ENCODE measurements around the gene ADGRF3.
"Not testable (repeated sequence)": the region's sequence is repeated elsewhere in the genome, so short reads cannot be mapped to it uniquely, and the experiment has no call there.

The ADGRF3 gene

GRCh38 chr2:26297061-26297460 lies 49.5 kb downstream of the ADGRF3 start:
- Mint-ChIP-seq H3K4me1 (ENCODE audit: low read depth) (no peaks in the 10 kb centered on the region), H3K4me3 (no peak overlapping the region), H3K27me3 (ENCODE audit: low read depth) (peaks cover 17% of the 10 kb centered on the region), H3K36me3 (ENCODE audit: low read depth) (no peaks in the 10 kb centered on the region), H3K9me3 (no peaks in the 10 kb centered on the region), H3K27ac (no peak overlapping the region)

- no peak overlapping the region for H3K4me3 Mint-ChIP-seq
- no peaks in the 10 kb centered on the region for H3K4me1 Mint-ChIP-seq (ENCODE audit: low read depth)
- H3K9me3 Mint-ChIP-seq = no peaks in the 10 kb centered on the region
- no peaks in the 10 kb centered on the region for H3K36me3 Mint-ChIP-seq (ENCODE audit: low read depth)
- H3K27ac Mint-ChIP-seq = no peak overlapping the region
- H3K27me3 Mint-ChIP-seq (ENCODE audit: low read depth) = peaks cover 14% of the 10 kb centered on the region
Observed at GRCh38 chr2:26295511-26295910, 51.1 kb downstream of the ADGRF3 start.

- Mint-ChIP-seq H3K4me3 (no peak overlapping the region), H3K36me3 (ENCODE audit: low read depth) (peaks cover 6% of the 10 kb centered on the region), H3K9me3 (no peaks in the 10 kb centered on the region), H3K27ac (no peak overlapping the region), H3K27me3 (ENCODE audit: low read depth) (peaks cover 14% of the 10 kb centered on the region), H3K4me1 (ENCODE audit: low read depth) (no peaks in the 10 kb centered on the region)
Observed at GRCh38 chr2:26292646-26293045, 53.9 kb downstream of the ADGRF3 start.

DNA sequence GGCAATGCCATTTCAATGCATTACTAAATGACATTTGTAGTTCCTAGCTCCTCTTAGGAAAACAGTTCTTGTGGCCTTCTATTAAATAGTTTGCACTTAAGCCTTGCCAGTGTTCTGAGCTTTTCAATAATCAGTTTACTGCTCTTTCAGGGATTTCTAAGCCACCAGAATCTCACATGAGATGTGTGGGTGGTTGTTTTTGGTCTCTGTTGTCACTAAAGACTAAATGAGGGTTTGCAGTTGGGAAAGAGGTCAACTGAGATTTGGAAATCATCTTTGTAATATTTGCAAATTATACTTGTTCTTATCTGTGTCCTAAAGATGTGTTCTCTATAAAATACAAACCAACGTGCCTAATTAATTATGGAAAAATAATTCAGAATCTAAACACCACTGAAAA lies 56.6 kb downstream of the ADGRF3 start:
- Mint-ChIP-seq H3K4me3 (no peak overlapping the region), H3K4me1 (ENCODE audit: low read depth) (no peaks in the 10 kb centered on the region), H3K27ac (no peak overlapping the region), H3K36me3 (ENCODE audit: low read depth) (peaks cover 13% of the 10 kb centered on the region), H3K9me3 (no peaks in the 10 kb centered on the region), H3K27me3 (ENCODE audit: low read depth) (peaks cover under 1% of the 10 kb centered on the region)

GRCh38 chr2:26285931-26286330 lies 60.7 kb downstream of the ADGRF3 start:
- Mint-ChIP-seq H3K9me3 (no peaks in the 10 kb centered on the region), H3K4me1 (ENCODE audit: low read depth) (no peaks in the 10 kb centered on the region), H3K27ac (no peak overlapping the region), H3K36me3 (ENCODE audit: low read depth) (peaks cover 32% of the 10 kb centered on the region), H3K4me3 (no peak overlapping the region), H3K27me3 (ENCODE audit: low read depth) (no peaks in the 10 kb centered on the region)

DNA sequence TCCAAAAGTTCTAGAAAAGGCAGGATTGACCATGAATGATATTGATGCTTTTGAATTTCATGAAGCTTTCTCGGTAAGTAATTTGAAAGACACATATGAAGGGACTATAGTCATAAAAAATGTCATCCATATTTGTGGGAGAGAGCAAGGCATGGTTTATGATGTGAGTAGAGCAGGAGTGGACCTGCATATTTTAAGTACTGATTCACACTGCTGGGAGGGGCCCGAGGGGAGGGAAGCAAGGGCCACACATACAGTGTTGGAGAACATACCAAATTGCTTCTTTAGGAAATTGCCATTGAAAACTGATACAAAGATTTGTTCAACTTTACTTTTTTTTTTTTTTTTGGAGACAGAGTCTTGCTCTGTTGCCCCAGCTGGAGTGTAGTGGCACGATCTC lies 62.5 kb downstream of the ADGRF3 start:
- no peaks in the 10 kb centered on the region for H3K27me3 Mint-ChIP-seq (ENCODE audit: low read depth)
- peaks cover 38% of the 10 kb centered on the region for H3K36me3 Mint-ChIP-seq (ENCODE audit: low read depth)
- no peaks in the 10 kb centered on the region for H3K4me1 Mint-ChIP-seq (ENCODE audit: low read depth)
- no peak overlapping the region for H3K4me3 Mint-ChIP-seq
- H3K9me3 Mint-ChIP-seq = no peaks in the 10 kb centered on the region
- no peak overlapping the region for H3K27ac Mint-ChIP-seq

GRCh38 chr2:26283606-26284005 lies 63.0 kb downstream of the ADGRF3 start:
- peaks cover 43% of the 10 kb centered on the region for H3K36me3 Mint-ChIP-seq (ENCODE audit: low read depth)
- no peaks in the 10 kb centered on the region for H3K27me3 Mint-ChIP-seq (ENCODE audit: low read depth)
- H3K4me3 Mint-ChIP-seq = no peak overlapping the region
- H3K9me3 Mint-ChIP-seq = no peaks in the 10 kb centered on the region
- no peaks in the 10 kb centered on the region for H3K4me1 Mint-ChIP-seq (ENCODE audit: low read depth)
- no peak overlapping the region for H3K27ac Mint-ChIP-seq

GRCh38 chr2:26281226-26281625 lies 65.4 kb downstream of the ADGRF3 start:
- Mint-ChIP-seq H3K27ac (no peak overlapping the region), H3K4me3 (no peak overlapping the region), H3K27me3 (ENCODE audit: low read depth) (no peaks in the 10 kb centered on the region), H3K9me3 (no peaks in the 10 kb centered on the region), H3K4me1 (ENCODE audit: low read depth) (peaks cover 1% of the 10 kb centered on the region), H3K36me3 (ENCODE audit: low read depth) (peaks cover 44% of the 10 kb centered on the region)

DNA sequence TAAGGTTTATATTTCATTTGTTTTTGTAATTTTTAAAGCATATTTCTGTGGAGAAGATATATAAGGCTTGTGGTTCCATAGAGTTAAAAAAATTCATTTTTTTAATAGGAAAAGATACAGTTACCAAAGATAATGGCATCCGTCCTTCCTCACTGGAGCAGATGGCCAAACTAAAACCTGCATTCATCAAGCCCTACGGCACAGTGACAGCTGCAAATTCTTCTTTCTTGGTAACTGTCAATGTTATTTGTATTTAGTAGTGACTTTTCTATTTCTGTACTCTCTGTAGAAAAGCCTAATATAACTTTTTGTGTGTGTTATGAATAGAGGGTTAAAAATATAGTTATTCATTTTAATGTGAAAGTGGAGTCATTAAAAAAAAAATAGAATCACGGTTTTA lies 66.7 kb downstream of the ADGRF3 start:
- Mint-ChIP-seq H3K9me3 (no peaks in the 10 kb centered on the region), H3K27ac (no peak overlapping the region), H3K27me3 (ENCODE audit: low read depth) (no peaks in the 10 kb centered on the region), H3K4me3 (no peak overlapping the region), H3K4me1 (ENCODE audit: low read depth) (peaks cover 2% of the 10 kb centered on the region), H3K36me3 (ENCODE audit: low read depth) (peaks cover 46% of the 10 kb centered on the region)

DNA sequence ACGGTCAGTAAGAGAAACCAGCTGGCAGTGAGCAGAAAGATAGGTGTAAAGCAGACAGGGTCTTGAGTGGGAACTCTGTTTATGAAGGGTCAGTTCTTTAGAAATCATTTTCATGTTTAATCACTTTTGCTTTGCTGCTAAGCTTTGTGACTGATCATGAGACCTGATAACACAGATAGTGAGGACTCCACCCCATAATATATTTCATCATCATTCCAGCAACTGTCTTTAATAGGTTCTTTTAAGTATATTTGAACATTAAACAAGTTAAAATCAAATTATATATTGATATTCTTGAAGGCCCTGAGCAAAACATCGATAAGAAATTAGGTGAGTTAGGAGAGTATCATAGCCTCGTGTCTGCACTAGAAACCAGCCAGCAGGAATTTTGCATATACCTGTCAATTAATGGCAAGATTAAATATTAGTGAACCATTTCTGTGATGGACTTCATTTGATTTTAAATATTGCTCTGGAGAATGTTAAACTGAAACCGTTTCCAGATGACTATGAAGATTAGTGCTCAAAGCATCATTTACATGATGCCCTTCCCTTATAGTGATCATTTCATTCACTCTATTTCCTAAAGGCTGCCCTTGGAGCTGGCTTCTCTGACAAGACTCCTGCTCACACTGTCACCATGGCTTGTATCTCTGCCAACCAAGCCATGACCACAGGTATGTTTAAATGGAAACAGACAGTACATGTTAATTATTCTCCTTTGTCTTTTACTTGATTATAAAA lies 69.9 kb downstream of the ADGRF3 start:
- Mint-ChIP-seq H3K4me1 (ENCODE audit: low read depth) (peaks cover 6% of the 10 kb centered on the region), H3K27me3 (ENCODE audit: low read depth) (no peaks in the 10 kb centered on the region), H3K4me3 (no peak overlapping the region), H3K9me3 (no peaks in the 10 kb centered on the region), H3K27ac (no peak overlapping the region), H3K36me3 (ENCODE audit: low read depth) (peaks cover 41% of the 10 kb centered on the region)

- H3K27ac Mint-ChIP-seq = no peak overlapping the region
- no peak overlapping the region for H3K4me3 Mint-ChIP-seq
- no peaks in the 10 kb centered on the region for H3K27me3 Mint-ChIP-seq (ENCODE audit: low read depth)
- H3K4me1 Mint-ChIP-seq (ENCODE audit: low read depth) = peaks cover 9% of the 10 kb centered on the region
- peaks cover 26% of the 10 kb centered on the region for H3K36me3 Mint-ChIP-seq (ENCODE audit: low read depth)
- H3K9me3 Mint-ChIP-seq = no peaks in the 10 kb centered on the region
Observed at GRCh38 chr2:26274058-26274613, 72.5 kb downstream of the ADGRF3 start.

DNA sequence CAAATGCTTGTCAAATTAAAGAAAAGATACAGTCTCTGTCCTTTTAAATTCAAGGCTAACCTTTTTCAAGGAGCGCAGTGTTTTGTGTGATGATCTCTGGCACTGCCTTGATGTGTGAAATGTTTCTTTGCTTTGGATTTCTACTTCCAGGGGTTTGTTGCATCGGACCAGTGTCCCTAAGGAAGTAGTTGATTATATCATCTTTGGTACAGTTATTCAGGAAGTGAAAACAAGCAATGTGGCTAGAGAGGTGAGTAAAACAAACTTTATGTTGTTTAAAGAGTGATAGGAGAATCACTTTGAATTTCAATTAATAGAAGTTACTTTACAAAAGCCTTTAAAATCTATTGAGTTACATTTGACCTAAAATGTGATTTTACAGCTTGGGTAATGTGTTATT lies 73.1 kb downstream of the ADGRF3 start:
- peaks cover 22% of the 10 kb centered on the region for H3K36me3 Mint-ChIP-seq (ENCODE audit: low read depth)
- no peaks in the 10 kb centered on the region for H3K27me3 Mint-ChIP-seq (ENCODE audit: low read depth)
- H3K27ac Mint-ChIP-seq = no peak overlapping the region
- H3K4me3 Mint-ChIP-seq = no peak overlapping the region
- H3K4me1 Mint-ChIP-seq (ENCODE audit: low read depth) = peaks cover 9% of the 10 kb centered on the region
- H3K9me3 Mint-ChIP-seq = no peaks in the 10 kb centered on the region

- Mint-ChIP-seq H3K4me1 (ENCODE audit: low read depth) (peaks cover 8% of the 10 kb centered on the region), H3K27me3 (ENCODE audit: low read depth) (no peaks in the 10 kb centered on the region), H3K4me3 (no peak overlapping the region)
Observed at GRCh38 chr2:26270373-26270772, 76.2 kb downstream of the ADGRF3 start.

DNA sequence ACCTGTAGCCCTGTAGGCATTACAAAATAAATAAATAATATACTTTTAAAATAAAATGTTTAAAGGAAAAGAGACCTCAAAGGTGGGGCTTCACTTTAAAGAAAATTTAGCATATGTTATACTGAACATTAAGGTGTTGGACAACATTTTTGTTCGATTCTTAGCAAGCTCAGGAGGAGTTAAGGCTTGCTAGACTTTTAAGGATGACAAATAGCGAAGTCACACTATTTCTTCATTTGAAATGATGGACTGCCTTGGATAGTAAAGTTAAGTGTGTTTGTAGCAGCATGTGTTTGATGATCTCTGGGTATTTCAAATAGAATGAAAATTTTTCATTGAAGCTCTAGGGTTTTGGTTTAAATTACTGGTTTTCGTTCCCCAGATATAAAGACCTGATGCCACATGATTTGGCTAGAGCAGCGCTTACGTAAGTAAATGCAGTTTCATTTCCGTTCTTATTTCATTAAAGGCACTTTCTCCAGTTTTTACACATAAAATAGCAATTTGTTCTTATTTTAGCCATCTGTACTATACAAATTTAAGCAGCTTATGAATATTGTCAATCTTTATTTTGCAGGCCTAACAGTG lies 76.9 kb downstream of the ADGRF3 start:
- Mint-ChIP-seq H3K27me3 (ENCODE audit: low read depth) (no peaks in the 10 kb centered on the region), H3K4me1 (ENCODE audit: low read depth) (peaks cover 8% of the 10 kb centered on the region), H3K36me3 (ENCODE audit: low read depth) (peaks cover 18% of the 10 kb centered on the region), H3K4me3 (no peak overlapping the region), H3K27ac (no peak overlapping the region), H3K9me3 (no peaks in the 10 kb centered on the region)

More at GRCh38 chr2:26270373-26270772, 76.2 kb downstream of the ADGRF3 start:
- no peak overlapping the region for H3K27ac Mint-ChIP-seq
- no peaks in the 10 kb centered on the region for H3K9me3 Mint-ChIP-seq
- peaks cover 19% of the 10 kb centered on the region for H3K36me3 Mint-ChIP-seq (ENCODE audit: low read depth)

DNA sequence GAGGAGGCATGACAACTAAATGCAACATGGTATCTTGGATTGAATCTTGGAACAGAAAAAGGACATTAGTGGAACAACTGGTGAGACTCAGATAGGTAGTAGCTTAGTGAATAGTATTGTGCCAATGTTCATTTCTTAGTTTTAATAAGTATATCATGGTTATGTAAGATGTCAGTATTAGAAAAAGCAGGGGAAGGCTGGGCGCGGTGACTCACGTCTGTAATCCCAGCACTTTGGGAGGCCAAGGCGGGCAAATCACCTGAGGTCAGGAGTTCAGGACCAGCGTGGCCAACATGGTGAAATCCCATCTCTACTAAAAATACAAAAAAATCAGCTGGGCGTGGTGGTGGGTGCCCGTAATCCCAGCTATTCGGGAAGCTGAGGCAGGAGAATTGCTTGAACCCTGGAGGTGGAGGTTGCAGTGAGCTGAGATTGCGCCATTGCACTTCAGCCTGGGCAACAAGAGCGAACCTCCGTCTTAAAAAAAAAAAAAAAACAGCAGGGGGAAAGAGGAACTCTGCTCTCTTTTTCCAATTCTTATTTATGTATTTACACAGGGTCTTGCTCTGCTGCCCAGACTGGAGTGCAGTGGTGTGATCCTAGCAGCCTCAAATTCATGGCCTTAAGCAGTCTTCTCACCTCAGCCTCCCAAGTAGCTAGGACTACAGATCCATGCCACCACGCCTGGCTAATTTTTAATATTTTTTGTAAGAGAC lies 77.8 kb downstream of the ADGRF3 start:
- not testable (repeated sequence) for H3K9me3 Mint-ChIP-seq; H3K27me3 Mint-ChIP-seq (ENCODE audit: low read depth); H3K4me3 Mint-ChIP-seq; H3K4me1 Mint-ChIP-seq (ENCODE audit: low read depth); H3K27ac Mint-ChIP-seq
- peaks cover 17% of the 10 kb centered on the region for H3K36me3 Mint-ChIP-seq (ENCODE audit: low read depth)
